ENCODE measurements around the gene SCNN1A.
A peak's percentile ranks its signal among the peaks of the same experiment; 100 is the strongest.
"Not testable (repeated sequence)": the region's sequence is repeated elsewhere in the genome, so short reads cannot be mapped to it uniquely, and the experiment has no call there.

The SCNN1A gene

GRCh38 chr12:6347367-6348338, 27.7 kb downstream of the SCNN1A start:
- DNase-seq (ENCODE audit: low read depth, low spot score): no peak

- DNase-seq (ENCODE audit: low read depth, low spot score): no peak
Observed at GRCh38 chr12:6346942-6347341, 28.4 kb downstream of the SCNN1A start.

GRCh38 chr12:6346235-6346832, 29.0 kb downstream of the SCNN1A start:
- no peak for DNase-seq (ENCODE audit: low read depth, low spot score)

GRCh38 chr12:6345319-6346091, 29.9 kb downstream of the SCNN1A start:
- DNase-seq (ENCODE audit: low read depth, low spot score): no peak

- not testable (repeated sequence) for DNase-seq (ENCODE audit: low read depth, low spot score)
Observed at GRCh38 chr12:6344101-6344660, 31.2 kb downstream of the SCNN1A start.

- no peak for DNase-seq (ENCODE audit: low read depth, low spot score)
Observed at GRCh38 chr12:6343518-6343917, 31.8 kb downstream of the SCNN1A start.

- no peak for DNase-seq (ENCODE audit: low read depth, low spot score)
Observed at GRCh38 chr12:6342140-6342889, 33.0 kb downstream of the SCNN1A start.

GRCh38 chr12:6341417-6342139, 33.8 kb downstream of the SCNN1A start, which contains the start of gene TNFRSF1A:
TNFRSF1A (minus strand) TSS chr12:6342076; CDS start chr12:6341814, 262 bp downstream.
- DNase-seq (ENCODE audit: low read depth, low spot score): no peak

GRCh38 chr12:6340745-6341416, 34.5 kb downstream of the SCNN1A start:
- no peak for DNase-seq (ENCODE audit: low read depth, low spot score)

- no peak for DNase-seq (ENCODE audit: low read depth, low spot score)
Observed at GRCh38 chr12:6340032-6340638, 35.2 kb downstream of the SCNN1A start.

GRCh38 chr12:6338955-6339354, 36.4 kb downstream of the SCNN1A start:
- no peak for DNase-seq (ENCODE audit: low read depth, low spot score)

- not testable (repeated sequence) for DNase-seq (ENCODE audit: low read depth, low spot score)
Observed at GRCh38 chr12:6338536-6338935, 36.8 kb downstream of the SCNN1A start.

- no peak for DNase-seq (ENCODE audit: low read depth, low spot score)
Observed at GRCh38 chr12:6337958-6338433, 37.4 kb downstream of the SCNN1A start.

- no peak for DNase-seq (ENCODE audit: low read depth, low spot score)
Observed at GRCh38 chr12:6336889-6337853, 38.2 kb downstream of the SCNN1A start.

- peak; percentile 97 for DNase-seq (ENCODE audit: low read depth, low spot score)
Observed at GRCh38 chr12:6336079-6336888, 39.1 kb downstream of the SCNN1A start.

- no peak for DNase-seq (ENCODE audit: low read depth, low spot score)
Observed at GRCh38 chr12:6335451-6336078, 39.8 kb downstream of the SCNN1A start.

Data from iPS DF 19.7 (cell line).